Measurements from ENCODE around the gene HSPA9. TPM values are rescaled to one million over a fixed set of nuclear protein-coding genes. Genes with fewer than 3 reads are reported as not detected.

HSPA9 gene
- total RNA-seq, 4 donors from 2014 or later: 128 to 254 (median 154) TPM

DNA sequence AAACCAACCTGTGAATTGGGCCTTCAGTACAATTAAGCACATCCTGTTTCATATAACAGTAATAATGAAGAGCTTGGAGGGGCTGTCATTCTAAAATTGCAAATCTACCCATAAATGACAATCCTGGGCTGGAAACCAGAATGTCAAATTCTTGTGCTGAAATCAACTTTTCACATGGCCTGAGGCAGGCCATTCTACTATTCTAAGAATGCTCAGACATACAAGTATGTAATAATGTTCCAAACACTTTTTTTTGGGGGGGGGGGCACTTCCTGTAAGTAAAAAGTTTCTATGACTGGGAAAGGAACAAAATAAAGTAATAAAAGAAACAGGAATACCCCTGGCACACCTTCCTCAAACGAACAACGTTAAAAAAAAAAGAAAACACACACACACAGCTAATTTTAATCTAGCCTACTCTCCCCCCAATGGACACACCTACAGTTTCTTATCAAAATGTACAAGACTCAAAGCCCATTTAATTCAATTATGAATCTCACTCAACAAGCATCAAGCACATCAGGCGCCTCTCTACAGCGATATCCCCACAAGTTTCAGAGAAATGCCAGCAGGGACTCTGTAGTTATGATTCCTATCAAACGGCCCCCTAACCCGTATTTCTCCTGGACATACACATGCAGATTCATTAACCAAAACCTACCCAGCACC lies 33.6 kb downstream of the HSPA9 start:
- H3K27me3 ChIP-seq: no peaks in the 10 kb centered on the region
- peak overlapping the region; percentile 72 to 94 for H3K4me3 ChIP-seq
- H3K9me3 ChIP-seq: no peaks in the 10 kb centered on the region
- no peaks in the 10 kb centered on the region for H3K36me3 ChIP-seq
- peaks cover 8 to 17% of the 10 kb centered on the region in 2 donors for H3K4me1 ChIP-seq
- intact Hi-C loops (cut with DNase I; ENCODE audit: low total_unique reads): no loop called here
- no peak for DNase-seq
- TF ChIP-seq, protein P1, sequence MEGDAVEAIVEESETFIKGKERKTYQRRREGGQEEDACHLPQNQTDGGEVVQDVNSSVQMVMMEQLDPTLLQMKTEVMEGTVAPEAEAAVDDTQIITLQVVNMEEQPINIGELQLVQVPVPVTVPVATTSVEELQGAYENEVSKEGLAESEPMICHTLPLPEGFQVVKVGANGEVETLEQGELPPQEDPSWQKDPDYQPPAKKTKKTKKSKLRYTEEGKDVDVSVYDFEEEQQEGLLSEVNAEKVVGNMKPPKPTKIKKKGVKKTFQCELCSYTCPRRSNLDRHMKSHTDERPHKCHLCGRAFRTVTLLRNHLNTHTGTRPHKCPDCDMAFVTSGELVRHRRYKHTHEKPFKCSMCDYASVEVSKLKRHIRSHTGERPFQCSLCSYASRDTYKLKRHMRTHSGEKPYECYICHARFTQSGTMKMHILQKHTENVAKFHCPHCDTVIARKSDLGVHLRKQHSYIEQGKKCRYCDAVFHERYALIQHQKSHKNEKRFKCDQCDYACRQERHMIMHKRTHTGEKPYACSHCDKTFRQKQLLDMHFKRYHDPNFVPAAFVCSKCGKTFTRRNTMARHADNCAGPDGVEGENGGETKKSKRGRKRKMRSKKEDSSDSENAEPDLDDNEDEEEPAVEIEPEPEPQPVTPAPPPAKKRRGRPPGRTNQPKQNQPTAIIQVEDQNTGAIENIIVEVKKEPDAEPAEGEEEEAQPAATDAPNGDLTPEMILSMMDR (IDR thresholded peaks at IDR 0.05): no peak
- TF ChIP-seq POLR2A (IDR thresholded peaks at IDR 0.05): no peak
- peak overlapping the region; percentile 94 to 95 for H3K27ac ChIP-seq

DNA sequence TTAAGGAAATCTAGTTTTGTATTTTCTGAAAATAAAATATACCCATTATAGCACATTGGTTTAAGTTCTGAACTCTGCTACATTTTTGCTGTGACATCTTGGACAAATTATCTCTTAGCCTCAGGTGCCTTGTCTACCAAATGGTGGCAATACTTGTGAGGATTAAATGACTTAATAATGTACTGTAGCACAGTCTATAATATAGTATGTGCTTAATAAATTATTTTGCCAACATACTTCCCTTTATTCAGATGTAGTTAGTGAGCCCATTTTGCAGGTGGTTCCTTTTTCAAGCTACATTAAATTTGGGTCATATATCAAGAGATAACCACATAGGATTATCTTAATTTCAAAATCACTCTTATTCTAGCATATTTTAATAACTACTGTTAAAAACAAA lies 35.4 kb downstream of the HSPA9 start:
- intact Hi-C loops (cut with DNase I; ENCODE audit: low total_unique reads): no loop called here
- H3K4me1 ChIP-seq: peaks cover 4 to 10% of the 10 kb centered on the region in 2 donors

DNA sequence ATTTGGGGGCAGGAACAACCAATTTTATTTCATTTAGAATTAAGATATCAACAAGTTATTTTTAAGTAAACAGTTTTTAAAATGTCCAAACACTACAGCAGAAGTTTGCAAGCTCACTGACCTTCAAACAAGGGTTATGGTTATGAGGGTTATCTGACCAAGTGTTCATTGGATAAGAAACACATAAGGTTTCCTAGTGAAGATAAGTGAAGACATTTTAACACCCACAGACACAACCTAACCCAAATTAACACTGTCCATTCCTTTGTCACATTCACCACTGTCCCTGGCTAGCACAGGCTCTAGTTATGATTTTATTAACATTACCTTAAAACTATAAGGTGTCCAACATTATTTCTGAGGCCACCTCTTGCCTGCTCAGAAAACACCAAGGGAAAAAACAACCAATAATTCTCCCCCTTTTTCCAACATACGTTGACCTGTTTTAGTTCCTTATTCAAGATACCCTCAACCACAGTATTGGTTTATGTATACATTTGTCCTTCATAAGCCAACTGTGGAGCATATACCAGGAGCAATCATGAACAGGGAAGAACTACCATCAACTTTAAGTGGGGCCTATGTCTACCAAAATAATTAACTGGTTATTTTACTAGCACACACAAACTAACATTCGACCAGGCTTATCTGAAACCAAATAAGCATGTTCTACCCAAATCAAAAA lies 36.1 kb downstream of the HSPA9 start:
- peaks cover 0 to 5% of the 10 kb centered on the region in 2 donors for H3K4me1 ChIP-seq

More for the DNA sequence above, 35.4 kb downstream of the HSPA9 start:
- no peaks in the 10 kb centered on the region for H3K9me3 ChIP-seq
- no peaks in the 10 kb centered on the region for H3K27me3 ChIP-seq
- H3K36me3 ChIP-seq: no peaks in the 10 kb centered on the region
- TF ChIP-seq, protein P1 (IDR thresholded peaks at IDR 0.05): no peak
- no peak for TF ChIP-seq POLR2A (IDR thresholded peaks at IDR 0.05)
- no peak overlapping the region for H3K27ac ChIP-seq
- no peak overlapping the region for H3K4me3 ChIP-seq
- DNase-seq: no peak

DNA sequence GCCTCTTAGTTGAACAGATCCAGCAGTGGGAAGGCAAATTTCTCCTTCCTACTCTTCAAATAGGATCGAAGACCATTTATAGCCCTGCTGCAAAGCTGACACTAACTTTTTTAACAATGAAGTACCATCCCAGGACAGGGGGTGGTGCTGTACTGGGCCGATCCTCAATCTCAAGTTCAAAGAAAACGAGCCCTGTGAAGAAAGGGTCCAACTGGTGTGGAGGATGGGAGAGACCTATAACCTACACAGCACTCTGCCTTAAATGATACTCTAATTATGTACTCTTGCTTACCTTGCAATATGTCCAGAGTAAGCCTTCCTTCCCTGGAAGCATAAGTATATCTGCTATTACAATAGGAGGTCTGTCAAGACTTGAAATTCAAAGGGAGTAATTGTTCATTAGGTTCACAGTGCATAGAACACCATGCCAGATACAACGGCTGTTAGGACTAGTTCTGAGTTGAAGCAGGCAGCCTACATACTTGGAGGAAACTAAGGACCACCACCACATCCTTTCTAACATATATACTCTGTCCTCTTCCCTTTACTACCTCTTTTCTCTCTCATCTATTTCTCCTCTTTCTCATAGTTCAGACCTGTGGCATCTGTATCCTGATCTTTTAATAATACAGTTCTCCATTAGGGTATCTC lies 38.4 kb downstream of the HSPA9 start:
- intact Hi-C loops (cut with DNase I; ENCODE audit: low total_unique reads): no loop called here
- no peak overlapping the region for H3K27ac ChIP-seq
- H3K36me3 ChIP-seq: no peaks in the 10 kb centered on the region
- peaks cover 0 to 3% of the 10 kb centered on the region in 2 donors for H3K4me1 ChIP-seq
- no peak overlapping the region for H3K4me3 ChIP-seq
- no peaks in the 10 kb centered on the region for H3K27me3 ChIP-seq
- no peak for TF ChIP-seq POLR2A (IDR thresholded peaks at IDR 0.05)
- TF ChIP-seq, protein P1 (IDR thresholded peaks at IDR 0.05): no peak
- H3K9me3 ChIP-seq: no peaks in the 10 kb centered on the region
- no peak for DNase-seq

More for the DNA sequence above, 36.1 kb downstream of the HSPA9 start:
- Histone ChIP-seq H3K4me3 (no peak overlapping the region), H3K36me3 (no peaks in the 10 kb centered on the region), H3K27ac (no peak overlapping the region), H3K27me3 (no peaks in the 10 kb centered on the region), H3K9me3 (no peaks in the 10 kb centered on the region)
- no peak for DNase-seq
- TF ChIP-seq POLR2A (IDR thresholded peaks at IDR 0.05): no peak
- TF ChIP-seq, protein P1 (IDR thresholded peaks at IDR 0.05): no peak
- intact Hi-C loops (cut with DNase I; ENCODE audit: low total_unique reads): no loop called here

DNA sequence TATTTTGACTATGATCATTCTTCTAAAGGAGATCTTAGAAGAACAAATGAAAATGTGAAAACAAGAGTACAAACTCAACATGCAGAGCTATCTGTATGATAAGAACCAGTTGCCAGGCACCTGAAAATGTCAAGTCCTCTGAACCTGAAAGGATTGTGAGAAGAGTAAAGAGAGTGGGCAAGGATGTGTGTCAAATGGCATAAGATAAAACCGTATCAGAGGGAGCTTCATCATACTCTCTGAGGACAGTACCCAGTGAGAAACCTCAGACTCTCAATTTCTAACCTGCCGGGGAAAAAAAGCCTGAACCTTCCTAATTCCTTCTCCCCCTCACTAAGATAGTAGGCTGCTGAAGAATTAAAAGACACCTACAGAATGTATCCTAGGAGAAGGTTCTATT lies 39.0 kb downstream of the HSPA9 start:
- no peak for TF ChIP-seq POLR2A (IDR thresholded peaks at IDR 0.05)
- TF ChIP-seq, protein P1 (IDR thresholded peaks at IDR 0.05): no peak
- Histone ChIP-seq H3K4me1 (no peaks in the 10 kb centered on the region), H3K27me3 (no peaks in the 10 kb centered on the region), H3K27ac (no peak overlapping the region), H3K36me3 (no peaks in the 10 kb centered on the region), H3K9me3 (no peaks in the 10 kb centered on the region), H3K4me3 (no peak overlapping the region)
- DNase-seq: no peak
- intact Hi-C loops (cut with DNase I; ENCODE audit: low total_unique reads): no loop called here

Measured in uterus (tissue), 4 donors.